ENCODE data around the gene CNKSR1. TPM values are rescaled to one million over a fixed set of nuclear protein-coding genes. Genes with fewer than 3 reads are reported as not detected.

CNKSR1 gene
- total and polyA plus RNA-seq, 2 of the 8 experiments (the other 6 are each of a cell fraction or from before 2014, with no cell fraction given), result 13.9 to 14.5 TPM

- Histone ChIP-seq H3K27ac (ENCODE audit: low read depth, low read length) (no peak overlapping the region), H4K5ac (ENCODE audit: insufficient read length, low read depth, low read length) (no peak overlapping the region), H3K36me3 (ENCODE audit: control insufficient read depth in 2 of 4, insufficient read depth in 4 of 4, low read length in 3 of 4) (no peaks in the 10 kb centered on the region), H3K79me1 (ENCODE audit: low read depth, low read length) (no peaks in the 10 kb centered on the region), H2BK120ac (replicated peaks; ENCODE audit: low read depth, low read length) (no peak overlapping the region), H2BK5ac (ENCODE audit: low read depth, low read length) (no peak overlapping the region), H3K4me2 (ENCODE audit: insufficient read depth in 1 of 2, low read depth in 2 of 2, low read length in 2 of 2) (no peak overlapping the region), H3K18ac (ENCODE audit: extremely low read depth, low read length) (no peak overlapping the region), H3K9ac (replicated peaks in 1 of 4; ENCODE audit: extremely low read depth in 1 of 4, low read depth in 3 of 4, low read length in 3 of 4) (no peak overlapping the region), H3K79me2 (ENCODE audit: control insufficient read depth in 1 of 2, insufficient read depth in 2 of 2, low read length in 2 of 2) (no peaks in the 10 kb centered on the region), H3K27me3 (replicated peaks in 1 of 4; ENCODE audit: control insufficient read depth in 3 of 4, extremely low read depth in 1 of 4, insufficient read depth in 3 of 4, low read length in 3 of 4) (no peaks in the 10 kb centered on the region), H2AK5ac (ENCODE audit: low read depth, low read length) (no peak overlapping the region), H3K23me2 (ENCODE audit: low read depth, low read length) (no peaks in the 10 kb centered on the region; the same call in 1 of the 2 replicates), H2AFZ (ENCODE audit: low read length) (no peak overlapping the region), H3K4me3 (ENCODE audit: extremely low read depth in 1 of 4, insufficient read depth in 2 of 4, low read depth in 3 of 4, low read length in 4 of 4) (no peak overlapping the region), H2BK20ac (ENCODE audit: low read length) (no peak overlapping the region), H3K14ac (ENCODE audit: insufficient read length) (no peak overlapping the region), H4K91ac (replicated peaks; ENCODE audit: insufficient read length, low read length) (no peak overlapping the region), H3K9me3 (ENCODE audit: insufficient read depth in 2 of 2, low read depth in 1 of 2, low read length in 1 of 2) (no peaks in the 10 kb centered on the region), H4K20me1 (replicated peaks in 1 of 2; ENCODE audit: control insufficient read depth in 1 of 2, insufficient read depth in 2 of 2, low read length in 2 of 2) (no peaks in the 10 kb centered on the region), H4K8ac (ENCODE audit: extremely low read depth, insufficient read depth, low read length) (no peak overlapping the region), H2BK12ac (ENCODE audit: low read depth, low read length) (no peak overlapping the region), H3K4ac (replicated peaks; ENCODE audit: insufficient read length, low read depth, low read length) (no peak overlapping the region), H3K56ac (replicated peaks; ENCODE audit: insufficient read length, low read depth, low read length) (no peak overlapping the region), H3K23ac (ENCODE audit: insufficient read length) (no peak overlapping the region), H3K4me1 (replicated peaks in 1 of 4; ENCODE audit: control insufficient read depth in 3 of 4, insufficient read depth in 4 of 4, low read length in 3 of 4) (no peaks in the 10 kb centered on the region), H2BK15ac (ENCODE audit: low read length) (no peak overlapping the region)
- no peak for FAIRE-seq
- DNase-seq (ENCODE audit: low read depth in 1 of 2, low spot score in 2 of 2), result peak in 1 of 2 experiments; percentile 31
- ChIA-PET CTCF (ENCODE audit: partially characterized antibody) (interaction anchor here (1.2 to 2.0 kb wide), 3 partner anchors 10 to 28 kb away, joined by 3 to 7 read pairs (median 4); no protein-coding TSS in a partner anchor), POLR2A (ENCODE audit: partially characterized antibody) (interaction anchor here (0.8 to 1.4 kb wide), 3 partner anchors 10 to 21 kb away, joined by 3 to 4 read pairs (median 3); partner anchors contain the start of gene PDIK1L)
- WGBS, 2 experiments (ENCODE audit: extremely low coverage in 1 of 2, insufficient coverage in 1 of 2, insufficient read length in 1 of 2, insufficient replicate concordance in 2 of 2, low coverage in 1 of 2, low lambda C conversion rate in 2 of 2, missing lambda C conversion rate in 1 of 2), result 97% methylated on average over 2 of the region's 2 CpGs; no CpG with 5 or more reads in 1 of the 2 experiments
- no peak for TF ChIP-seq CTBP2 (IDR thresholded peaks at IDR 0.05; ENCODE audit: borderline replicate concordance, insufficient read depth, insufficient read length, low read length)
These were observed 44.5 kb upstream of the CNKSR1 start for GRCh38 chr1:26132834-26133167.
